HG02588 (cell line): ENCODE measurements around the gene SPINK13.
"Not testable (repeated sequence)": the region's sequence is repeated elsewhere in the genome, so short reads cannot be mapped to it uniquely, and the experiment has no call there.

Source experiments
- ATAC-seq: cut with Tn5 transposase; IDR thresholded peaks from one replicate; pipeline ENCODE4 v1.9.1; 2021; ENCODE audit warnings: mild to moderate bottlenecking, moderate library complexity; ENCODE audit not compliant: unreplicated experiment

The SPINK13 gene

DNA sequence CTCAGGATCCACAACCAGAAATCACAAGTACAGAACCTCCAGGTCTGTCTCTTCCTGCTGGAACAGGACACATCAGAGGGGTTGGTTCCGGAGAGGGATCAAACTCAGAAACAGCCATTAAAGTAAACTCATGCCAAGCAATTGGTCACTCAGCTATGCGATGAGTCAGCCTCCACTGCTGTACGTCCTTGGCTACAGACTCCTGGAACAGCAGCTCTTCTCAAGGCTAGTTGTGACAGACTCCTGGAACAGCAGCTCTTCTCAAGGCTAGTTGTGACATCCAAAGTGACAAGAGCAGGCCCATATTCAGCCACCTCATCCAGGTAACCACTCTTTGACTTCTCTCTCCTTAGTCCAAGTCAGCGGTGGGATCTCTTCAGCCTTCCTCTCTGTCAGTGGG, at the start of gene SPINK13:
Gene SPINK13, plus strand, starts transcription at position 229 of the 400 bp plus-strand sequence. CDS start 1,279 bp downstream, outside the sequence.
- no peak for ATAC-seq

DNA sequence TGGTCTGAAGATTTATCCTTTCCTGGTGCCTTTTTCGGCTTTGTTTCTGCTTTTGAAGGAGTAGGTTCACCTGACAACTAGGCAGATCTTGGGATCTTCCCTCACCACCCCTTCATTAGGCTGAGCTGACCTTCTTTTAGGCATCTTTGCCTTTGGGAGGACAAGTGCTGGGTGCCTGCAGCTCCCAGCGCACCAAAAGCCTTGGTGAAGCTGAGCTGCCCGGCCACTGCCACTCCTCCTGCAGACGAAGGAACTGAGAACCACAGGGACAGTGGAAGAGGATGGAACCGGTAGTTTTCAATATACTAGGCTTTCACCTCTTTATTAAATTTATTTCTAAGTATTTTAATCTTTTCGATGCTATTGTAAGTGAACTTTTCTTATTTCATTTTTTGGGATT, 47.1 kb upstream of the SPINK13 start:
- ATAC-seq: no peak

GRCh38 chr5:148224117-148224742, 44.4 kb upstream of the SPINK13 start:
- ATAC-seq: no peak

DNA sequence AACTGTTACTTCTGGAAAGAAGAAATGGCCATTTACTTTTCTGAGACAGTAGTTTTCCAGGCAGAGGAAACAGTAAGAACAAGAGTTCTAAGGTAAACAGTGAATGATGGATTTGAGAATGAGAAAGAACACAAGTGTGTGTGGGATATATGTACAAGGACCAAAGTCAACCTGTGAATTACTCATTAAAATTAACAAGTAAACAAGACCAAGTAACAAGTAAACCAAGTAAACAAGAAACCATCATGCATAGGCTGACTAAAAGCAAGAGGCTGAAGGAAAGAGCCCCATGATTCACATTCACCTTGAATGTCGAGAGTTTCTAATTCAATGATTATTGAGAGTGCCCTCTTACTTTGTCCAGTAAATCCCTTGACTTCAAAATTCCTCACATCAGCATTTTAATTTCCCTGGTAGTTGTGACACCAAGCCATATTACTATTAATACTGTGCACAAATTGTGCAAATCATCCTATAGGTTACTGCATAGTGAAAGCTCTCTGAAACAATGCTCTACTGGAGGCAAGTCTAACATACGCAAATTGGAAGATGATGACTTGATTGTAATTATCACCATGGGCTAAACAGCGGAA, 40.1 kb upstream of the SPINK13 start:
- no peak for ATAC-seq

DNA sequence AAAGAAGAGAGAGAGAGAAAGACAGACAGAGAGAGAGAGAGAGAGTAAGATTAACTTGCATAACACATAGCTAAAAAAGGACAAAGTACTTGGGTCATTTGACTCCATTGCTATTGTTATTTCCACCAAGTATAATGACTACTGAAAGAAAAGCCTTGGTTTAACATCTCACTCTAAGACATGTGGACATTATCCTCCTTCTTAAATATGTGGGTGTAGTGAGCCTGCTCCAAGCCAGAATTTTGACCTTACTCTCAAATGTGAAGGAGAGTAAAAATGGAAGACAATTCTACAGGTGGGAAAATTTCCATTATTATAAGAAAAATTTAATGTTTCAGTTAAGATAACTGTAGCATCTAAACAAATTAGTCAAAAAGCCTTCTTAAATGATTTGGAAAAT, 38.8 kb upstream of the SPINK13 start:
- no peak for ATAC-seq

DNA sequence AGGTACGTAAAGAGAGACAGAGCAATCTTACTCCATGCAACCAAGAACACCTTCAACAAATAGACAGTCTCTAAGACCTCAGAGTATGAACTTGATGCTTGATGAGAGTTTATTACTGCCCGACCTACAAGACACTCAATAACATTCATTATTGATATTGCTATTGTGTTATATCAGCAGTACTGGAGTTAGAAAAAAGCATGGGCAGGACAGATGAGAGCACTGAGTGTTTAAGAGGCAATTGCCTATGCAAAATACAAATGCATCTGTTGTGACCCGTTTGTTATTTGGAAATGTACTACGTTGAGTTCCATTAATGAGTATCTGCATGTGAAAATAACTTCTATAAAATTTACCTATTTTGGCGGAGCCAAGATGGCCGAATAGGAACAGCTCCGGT, 38.4 kb upstream of the SPINK13 start:
- no peak for ATAC-seq

DNA sequence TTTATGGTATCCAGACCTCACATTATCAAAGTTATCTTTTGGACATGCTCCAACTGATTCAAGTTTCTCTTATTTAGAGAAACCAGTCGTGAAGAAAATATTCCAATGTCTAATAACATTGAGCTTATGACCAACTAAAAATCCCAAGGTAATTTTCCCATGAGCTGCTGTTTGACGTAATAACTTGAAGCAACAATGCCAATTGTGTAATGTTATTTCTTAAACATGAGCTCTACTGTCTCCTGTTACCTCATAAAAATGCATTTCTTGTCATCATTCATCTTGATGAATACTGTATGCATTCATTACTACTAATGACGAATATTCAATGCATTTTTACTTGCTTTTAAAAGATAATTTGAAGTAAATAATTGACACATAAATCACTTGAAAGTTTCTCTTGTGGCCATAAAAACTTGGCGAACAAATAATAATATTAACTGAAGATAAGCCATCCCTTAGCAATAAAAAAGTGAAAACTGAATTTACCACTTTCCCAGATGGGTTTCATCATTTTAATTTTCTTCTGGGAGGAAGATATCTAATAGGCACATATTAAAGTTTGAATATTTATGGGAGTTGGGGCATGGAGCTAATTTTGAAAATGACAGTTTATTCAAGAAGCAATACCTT, 30.7 kb upstream of the SPINK13 start:
- no peak for ATAC-seq

- no peak for ATAC-seq
Measured at GRCh38 chr5:148238418-148238794, 30.2 kb upstream of the SPINK13 start, which contains the start of gene MARCOL. TSS of gene MARCOL (plus strand) at chr5:148238525. CDS start at chr5:148238598, 73 bp downstream.

- ATAC-seq: no peak
Measured at GRCh38 chr5:148248894-148249293, 19.7 kb upstream of the SPINK13 start.

GRCh38 chr5:148255456-148255855, 13.1 kb upstream of the SPINK13 start:
- no peak for ATAC-seq

- no peak for ATAC-seq
Measured at GRCh38 chr5:148259288-148259687, 9.3 kb upstream of the SPINK13 start.

- ATAC-seq: no peak
Measured at GRCh38 chr5:148261221-148261620, 7.4 kb upstream of the SPINK13 start.

- no peak for ATAC-seq
Measured at GRCh38 chr5:148267962-148268361, 632 bp upstream of the SPINK13 start.

GRCh38 chr5:148275129-148275528, 6.5 kb downstream of the SPINK13 start:
- ATAC-seq: not testable (repeated sequence)

DNA sequence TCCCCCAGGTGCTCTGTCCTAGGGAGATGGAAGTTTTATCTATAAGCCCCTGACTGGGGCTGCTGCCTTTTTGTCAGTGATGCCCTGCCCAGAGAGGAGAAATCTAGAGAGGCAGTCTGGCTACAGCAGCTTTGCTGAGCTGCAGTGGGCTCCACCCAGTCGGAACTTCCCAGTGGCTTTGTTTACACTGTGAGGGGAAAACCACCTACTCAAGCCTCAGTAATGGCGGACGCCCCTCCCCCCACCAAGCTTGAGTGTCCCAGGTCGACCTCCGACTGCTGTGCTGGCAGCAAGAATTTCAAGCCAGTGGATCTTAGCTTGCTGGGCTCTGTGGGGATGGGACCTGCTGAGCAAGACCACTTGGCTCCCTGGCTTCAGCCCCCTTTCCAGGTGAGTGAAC, 12.3 kb downstream of the SPINK13 start:
- peak; percentile 29 for ATAC-seq

GRCh38 chr5:148281336-148281735, 12.7 kb downstream of the SPINK13 start:
- ATAC-seq: peak; percentile 67

- ATAC-seq: no peak
Measured at GRCh38 chr5:148290271-148291195, 21.9 kb downstream of the SPINK13 start.

DNA sequence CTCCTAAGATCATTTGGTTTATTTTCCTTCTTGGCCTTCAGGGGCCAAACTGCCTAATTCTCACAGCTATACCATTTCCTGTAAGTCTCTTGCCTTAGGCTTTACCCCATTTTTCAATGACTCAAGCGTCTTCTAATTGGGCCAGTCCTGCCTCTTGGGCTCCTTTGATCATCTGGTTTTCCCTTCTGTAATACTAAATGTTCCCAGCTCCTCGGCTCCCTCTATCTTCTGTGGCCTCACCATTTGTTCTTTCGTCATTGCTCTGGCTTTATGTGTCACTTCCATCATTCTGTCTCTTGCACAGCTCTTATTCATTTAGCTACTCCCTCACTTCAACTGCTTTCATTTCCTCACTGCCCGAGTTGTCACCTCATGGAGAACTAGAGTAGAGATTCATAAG, 29.1 kb downstream of the SPINK13 start:
- ATAC-seq: no peak

- ATAC-seq: no peak
Measured at GRCh38 chr5:148306446-148306845, 37.9 kb downstream of the SPINK13 start.

- ATAC-seq: no peak
Measured at GRCh38 chr5:148309019-148309418, 40.4 kb downstream of the SPINK13 start.

GRCh38 chr5:148309746-148310145, 41.2 kb downstream of the SPINK13 start:
- no peak for ATAC-seq
